ENCODE results near the gene EPB41L3.

The EPB41L3 gene

GRCh38 chr18:5543773-5544389 is at the start of gene EPB41L3:
Gene EPB41L3, minus strand, starts transcription at chr18:5543997. Its CDS starts 54,814 bp downstream, at chr18:5489183.
- Histone ChIP-seq H3K4me2 (ENCODE audit: low read length) (no peak within 1 kb of the TSS), H2AFZ (ENCODE audit: low read depth, low read length) (no peak within 1 kb of the TSS), H3K9me3 (ENCODE audit: insufficient read depth, low read length) (no peaks in the 10 kb centered on the region), H3K27me3 (ENCODE audit: low read depth, low read length) (no peaks in the 10 kb centered on the region), H3K79me2 (ENCODE audit: low read length) (no peaks in the 10 kb centered on the region), H3K36me3 (replicated peaks; ENCODE audit: low read depth, low read length) (no peaks in the 10 kb centered on the region), H3K4me1 (ENCODE audit: low read length) (no peaks in the 10 kb centered on the region), H4K20me1 (ENCODE audit: insufficient read depth, low read length) (no peaks in the 10 kb centered on the region), H3K9ac (ENCODE audit: low read length) (no peak within 1 kb of the TSS), H3K4me3 (ENCODE audit: low read length) (no peak within 1 kb of the TSS), H3K27ac (ENCODE audit: low read length) (no peak within 1 kb of the TSS)
- no peak for TF ChIP-seq EZH2phosphoT487 (IDR thresholded peaks at IDR 0.05; ENCODE audit: low read depth)
- no peak for TF ChIP-seq CTCF (IDR thresholded peaks at IDR 0.05; ENCODE audit: low read depth, low read length)

DNA sequence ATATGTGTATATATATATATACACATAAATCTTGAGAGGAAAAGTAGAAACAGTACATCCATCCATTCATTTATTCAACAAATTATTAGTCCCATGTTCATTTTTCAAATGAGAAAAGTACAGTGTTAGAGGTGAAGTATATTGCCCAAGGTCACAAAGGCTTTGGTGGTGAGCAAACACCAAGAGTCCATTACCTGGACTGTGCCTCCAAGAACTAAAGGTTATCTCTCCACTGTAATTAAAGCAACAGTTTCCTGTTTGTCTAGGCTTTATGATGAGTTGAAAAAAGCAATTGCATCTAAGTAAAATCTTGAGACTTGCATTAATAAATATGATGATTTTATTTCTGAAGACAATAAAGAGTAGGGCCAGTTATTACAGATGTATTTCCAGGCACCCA is 44.7 kb upstream of the EPB41L3 start:
- Histone ChIP-seq H2AFZ (ENCODE audit: low read depth, low read length) (no peak overlapping the region), H4K20me1 (ENCODE audit: insufficient read depth, low read length) (no peaks in the 10 kb centered on the region), H3K4me2 (ENCODE audit: low read length) (no peak overlapping the region), H3K9me3 (ENCODE audit: insufficient read depth, low read length) (no peaks in the 10 kb centered on the region), H3K9ac (ENCODE audit: low read length) (no peak overlapping the region), H3K79me2 (ENCODE audit: low read length) (no peaks in the 10 kb centered on the region), H3K4me3 (ENCODE audit: low read length) (no peak overlapping the region), H3K27me3 (ENCODE audit: low read depth, low read length) (no peaks in the 10 kb centered on the region), H3K36me3 (replicated peaks; ENCODE audit: low read depth, low read length) (no peaks in the 10 kb centered on the region), H3K27ac (ENCODE audit: low read length) (no peak overlapping the region), H3K4me1 (ENCODE audit: low read length) (no peaks in the 10 kb centered on the region)
- TF ChIP-seq EZH2phosphoT487 (IDR thresholded peaks at IDR 0.05; ENCODE audit: low read depth) = no peak
- no peak for TF ChIP-seq CTCF (IDR thresholded peaks at IDR 0.05; ENCODE audit: low read depth, low read length)

- Histone ChIP-seq H3K4me2 (ENCODE audit: low read length) (no peak overlapping the region), H3K27me3 (ENCODE audit: low read depth, low read length) (no peaks in the 10 kb centered on the region), H3K9ac (ENCODE audit: low read length) (no peak overlapping the region), H3K79me2 (ENCODE audit: low read length) (no peaks in the 10 kb centered on the region), H3K27ac (ENCODE audit: low read length) (no peak overlapping the region), H3K4me1 (ENCODE audit: low read length) (no peaks in the 10 kb centered on the region), H2AFZ (ENCODE audit: low read depth, low read length) (no peak overlapping the region), H4K20me1 (ENCODE audit: insufficient read depth, low read length) (no peaks in the 10 kb centered on the region), H3K36me3 (replicated peaks; ENCODE audit: low read depth, low read length) (no peaks in the 10 kb centered on the region), H3K9me3 (ENCODE audit: insufficient read depth, low read length) (no peaks in the 10 kb centered on the region), H3K4me3 (ENCODE audit: low read length) (no peak overlapping the region)
- TF ChIP-seq EZH2phosphoT487 (IDR thresholded peaks at IDR 0.05; ENCODE audit: low read depth) (no peak), CTCF (IDR thresholded peaks at IDR 0.05; ENCODE audit: low read depth, low read length) (no peak)
Measured at GRCh38 chr18:5585653-5586052, 41.9 kb upstream of the EPB41L3 start.

GRCh38 chr18:5584746-5585417 is 41.1 kb upstream of the EPB41L3 start:
- no peak overlapping the region for H3K4me3 ChIP-seq (ENCODE audit: low read length)
- H2AFZ ChIP-seq (ENCODE audit: low read depth, low read length) = no peak overlapping the region
- no peak overlapping the region for H3K4me2 ChIP-seq (ENCODE audit: low read length)
- H4K20me1 ChIP-seq (ENCODE audit: insufficient read depth, low read length) = no peaks in the 10 kb centered on the region
- no peak for TF ChIP-seq EZH2phosphoT487 (IDR thresholded peaks at IDR 0.05; ENCODE audit: low read depth)
- no peak for TF ChIP-seq CTCF (IDR thresholded peaks at IDR 0.05; ENCODE audit: low read depth, low read length)
- no peak overlapping the region for H3K27ac ChIP-seq (ENCODE audit: low read length)
- no peak overlapping the region for H3K9ac ChIP-seq (ENCODE audit: low read length)
- no peaks in the 10 kb centered on the region for H3K4me1 ChIP-seq (ENCODE audit: low read length)
- H3K79me2 ChIP-seq (ENCODE audit: low read length) = no peaks in the 10 kb centered on the region
- H3K27me3 ChIP-seq (ENCODE audit: low read depth, low read length) = no peaks in the 10 kb centered on the region
- H3K9me3 ChIP-seq (ENCODE audit: insufficient read depth, low read length) = no peaks in the 10 kb centered on the region
- H3K36me3 ChIP-seq (replicated peaks; ENCODE audit: low read depth, low read length) = no peaks in the 10 kb centered on the region

Data from OCI-LY3 (cell line).